GM12891 (cell line): Measurements from ENCODE around the gene UBAP1.

Source experiments
- POLR2A ChIP-seq: IDR thresholded peaks from 2 replicates; pipeline ENCODE4 v1.6.1; 2011; ENCODE audit warnings: low read depth, low read length, control low read depth
- POLR2AphosphoS5 ChIP-seq: IDR thresholded peaks from 2 replicates; pipeline ENCODE4 v1.6.1; 2011; ENCODE audit warnings: low read depth, low read length, control low read depth

- TF ChIP-seq POLR2A, result no peak
- no peak for TF ChIP-seq POLR2AphosphoS5
Measured at GRCh38 chr9:34254141-34254913, 75.5 kb downstream of the UBAP1 start.
